ENCODE measurements around the gene SLC45A2. TPM values are rescaled to one million over a fixed set of nuclear protein-coding genes. Genes with fewer than 3 reads are reported as not detected.

The SLC45A2 gene
- total and polyA plus RNA-seq, 9 of the 15 experiments (the other 6 are each of a cell fraction or from before 2014, with no cell fraction given): 0.03 to 0.29 (median 0.14) TPM; not detected in 4

GRCh38 chr5:34007201-34007620, 22.7 kb upstream of the SLC45A2 start:
- FAIRE-seq (peak; percentile 26), ATAC-seq (no peak), DNase-seq (ENCODE audit: extremely low read depth in 1 of 4, low spot score in 3 of 4) (peak in 1 of 4 experiments; percentile 22)
- Histone ChIP-seq H3K9me1 (ENCODE audit: control insufficient read depth, insufficient read depth, low read length) (no peaks in the 10 kb centered on the region), H4K20me1 (replicated peaks; ENCODE audit: control insufficient read depth, insufficient read depth, low read length) (no peaks in the 10 kb centered on the region), H3K9me3 (replicated peaks; ENCODE audit: control insufficient read depth, insufficient read depth, low read depth, low read length) (no peaks in the 10 kb centered on the region), H3K4me2 (ENCODE audit: insufficient read depth, low read length) (peak overlapping the region; percentile 84), H3K36me3 (ENCODE audit: control insufficient read depth, insufficient read depth, low read length) (no peaks in the 10 kb centered on the region; the same call in 2 of the 3 replicates), H3K27me3 (ENCODE audit: control insufficient read depth in 2 of 2, insufficient read depth in 2 of 2, low read length in 2 of 2) (peaks cover 0 to 3% of the 10 kb centered on the region in 2 experiments; a peak in 1 of 5 replicates), H3K4me1 (replicated peaks in 1 of 2; ENCODE audit: control insufficient read depth in 2 of 2, insufficient read depth in 2 of 2, low read length in 2 of 2) (peaks cover 7 to 12% of the 10 kb centered on the region in 2 experiments; a peak in 4 of 5 replicates), H3K27ac (ENCODE audit: extremely low read depth, low read depth, low read length) (peak overlapping the region; percentile 72; the same call in 2 of the 3 replicates), H3K79me2 (ENCODE audit: control insufficient read depth, insufficient read depth, low read length) (no peaks in the 10 kb centered on the region), H3K9ac (ENCODE audit: insufficient read depth in 1 of 2, low read depth in 2 of 2, low read length in 2 of 2) (peak overlapping the region; percentile 73 to 91), H3K4me3 (peak overlapping the region; percentile 61), H2AFZ (ENCODE audit: low read depth, low read length) (peak overlapping the region; percentile 98)
- ChIA-PET CTCF (ENCODE audit: low intra/inter-chr PET ratio) (no interaction called here), POLR2A (interaction anchor here (1.4 kb wide), 1 partner anchor 10 kb away, joined by 6 read pairs; no protein-coding TSS in a partner anchor)
- intact Hi-C loops (cut with micrococcal nuclease) (no loop called here), in situ Hi-C loops (cut with MboI) (loop anchor here (10.0 kb wide), 1 partner anchor 438 kb away; no protein-coding TSS in a partner anchor)
- 27% methylated on average over 11 of the region's 11 CpGs for WGBS (ENCODE audit: insufficient coverage, low coverage, missing lambda C conversion rate)
- no TSS peak for BruUV-seq (replicated peaks)
- TF ChIP-seq CGGBP1 (CRISPR knock-in tag; IDR thresholded peaks at IDR 0.05) (no peak), ZNF24 (IDR thresholded peaks at IDR 0.05) (no peak), TSHZ1 (CRISPR knock-in tag; IDR thresholded peaks at IDR 0.05) (no peak), ZBTB9 (CRISPR knock-in tag; IDR thresholded peaks at IDR 0.05) (no peak), ZBTB40 (IDR thresholded peaks at IDR 0.05) (peak; percentile 69; the same call in 1 of the 2 replicates), ZBTB40 (CRISPR knock-in tag; IDR thresholded peaks at IDR 0.05) (no peak), DMBX1 (CRISPR knock-in tag; IDR thresholded peaks at IDR 0.05; ENCODE audit: borderline replicate concordance) (no peak)

All from K562 (cell line).